ENCODE measurements around the gene ZRSR2. TPM values are rescaled to one million over a fixed set of nuclear protein-coding genes. Genes with fewer than 3 reads are reported as not detected.

ZRSR2 gene
- total and polyA plus RNA-seq, 7 donors = 7.4 to 22.2 (median 10.7) TPM

- Histone ChIP-seq H3K4me1 (peaks cover 10% of the 10 kb centered on the region), H3K9me3 (no peaks in the 10 kb centered on the region), H3K27me3 (ENCODE audit: insufficient read depth in 3 of 3, low read length in 2 of 3) (no peaks in the 10 kb centered on the region), H3K36me3 (ENCODE audit: insufficient read depth in 1 of 2, low read depth in 1 of 2) (peaks cover 0 to 26% of the 10 kb centered on the region in 2 donors), H3K27ac (peak overlapping the region; percentile 68), H3K4me3 (peak overlapping the region; percentile 86)
- DNase-seq (no peak), ATAC-seq (peak; percentile 4 to 28 (median 23))
- WGBS, 3 donors = 1 to 2% (median 1%) methylated on average over 14 to 15 of the region's 15 CpGs
- TF ChIP-seq CTCF (IDR thresholded peaks at IDR 0.05) = no peak
- intact Hi-C loops (cut with DNase I) = loop anchor here in 1 of 2 donors (2.0 kb wide), 1 partner anchor 64 kb away; the partner anchor contains the start of gene AP1S2
These were observed 546 bp downstream of the ZRSR2 start for GRCh38 chrX:15790769-15791290.

- Histone ChIP-seq H3K4me3 (no peak overlapping the region), H3K9me3 (no peaks in the 10 kb centered on the region), H3K4me1 (no peaks in the 10 kb centered on the region), H3K27ac (no peak overlapping the region), H3K36me3 (ENCODE audit: insufficient read depth in 1 of 2, low read depth in 1 of 2) (peaks cover 0 to 45% of the 10 kb centered on the region in 2 donors), H3K27me3 (ENCODE audit: insufficient read depth in 3 of 3, low read length in 2 of 3) (no peaks in the 10 kb centered on the region)
- ATAC-seq = no peak
- TF ChIP-seq CTCF (IDR thresholded peaks at IDR 0.05) = no peak
- intact Hi-C loops (cut with DNase I) = no loop called here
- DNase-seq = no peak
- 73 to 96% (median 88%) methylated on average over 4 of the region's 4 CpGs for WGBS, 3 donors
These were observed 7.4 kb downstream of the ZRSR2 start for GRCh38 chrX:15797707-15798106.

- ATAC-seq = no peak
- peaks cover 0 to 75% of the 10 kb centered on the region in 2 donors for H3K36me3 ChIP-seq (ENCODE audit: insufficient read depth in 1 of 2, low read depth in 1 of 2)
- H3K27me3 ChIP-seq (ENCODE audit: insufficient read depth in 3 of 3, low read length in 2 of 3) = no peaks in the 10 kb centered on the region
- no peak for TF ChIP-seq CTCF (IDR thresholded peaks at IDR 0.05)
- intact Hi-C loops (cut with DNase I) = no loop called here
- no peak overlapping the region for H3K4me3 ChIP-seq
- H3K27ac ChIP-seq = no peak overlapping the region
- H3K9me3 ChIP-seq = no peaks in the 10 kb centered on the region
- DNase-seq = no peak
- H3K4me1 ChIP-seq = no peaks in the 10 kb centered on the region
These were observed 14.3 kb downstream of the ZRSR2 start for GRCh38 chrX:15804563-15804962.

- peaks cover 0 to 84% of the 10 kb centered on the region in 2 donors for H3K36me3 ChIP-seq (ENCODE audit: insufficient read depth in 1 of 2, low read depth in 1 of 2)
- H3K4me3 ChIP-seq = no peak overlapping the region
- ATAC-seq (no peak), DNase-seq (no peak)
- H3K27me3 ChIP-seq (ENCODE audit: insufficient read depth in 3 of 3, low read length in 2 of 3) = no peaks in the 10 kb centered on the region
- 96 to 100% (median 98%) methylated on average over 3 to 4 of the region's 4 CpGs for WGBS, 3 donors
- no peak overlapping the region for H3K27ac ChIP-seq
- no peak for TF ChIP-seq CTCF (IDR thresholded peaks at IDR 0.05)
- no peaks in the 10 kb centered on the region for H3K9me3 ChIP-seq
- intact Hi-C loops (cut with DNase I) = no loop called here
- no peaks in the 10 kb centered on the region for H3K4me1 ChIP-seq
These were observed 18.0 kb downstream of the ZRSR2 start for GRCh38 chrX:15808254-15808653.
